SK-N-SH (cell line): ENCODE measurements around the gene MAGI2. TPM values are rescaled to one million over a fixed set of nuclear protein-coding genes. Genes with fewer than 3 reads are reported as not detected.
A peak's percentile ranks its signal among the peaks of the same experiment; 100 is the strongest.

ENCODE experiments used
- CTCF ChIA-PET: fragments of 300-600, 350-600 bp; formaldehyde crosslinking; extraction: SDS; loops from one replicate; lab custom pipeline; 2021; lab: Yijun Ruan, JAX
- POLR2A ChIA-PET: fragments of 350-600 bp; sonication (Branson Sonifier 250); formaldehyde crosslinking; extraction: SDS; loops from one replicate; lab custom pipeline; 2020; ENCODE audit warnings: antibody characterized with exemption, inconsistent platforms; lab: Yijun Ruan, JAX
- DNase-seq: peaks from one replicate; pipeline ENCODE4 v3.0.0; 2012
- H2AFZ ChIP-seq: fragments of 200-600 bp; sonication (generic); 2 replicates; pipeline ENCODE4 v1.8.1; 2016; ENCODE audit warnings: antibody characterized with exemption, mild to moderate bottlenecking, low read depth
- H3F3A ChIP-seq: fragments of 200-600 bp; sonication (generic); replicated peaks from 2 replicates; pipeline ENCODE3; 2016; ENCODE audit warnings: antibody characterized with exemption, mild to moderate bottlenecking; ENCODE audit not compliant: insufficient read depth
- H3K27ac ChIP-seq, 2 experiments: fragments of 200-500 bp in 1 of 2; fragments of 200-600 bp in 1 of 2; sonication (Bioruptor generic) in 1 of 2; sonication (generic), shearing (Covaris generic) in 1 of 2; 2 replicates each; pipeline versions ENCODE4 v1.5.1 to v1.6.1; 2014 to 2016; ENCODE audit warnings: low read depth in 2 of 2, inconsistent platforms in 1 of 2, low read length in 1 of 2, mild to moderate bottlenecking in 1 of 2, mixed read lengths in 1 of 2
- H3K27me3 ChIP-seq: fragments of 200-600 bp; sonication (generic), shearing (Covaris generic); 2 replicates; pipeline ENCODE4 v1.6.1; 2016; ENCODE audit warnings: mixed run types; ENCODE audit not compliant: insufficient read depth
- H3K36me3 ChIP-seq, 2 experiments: fragments of 200-500 bp in 1 of 2; fragments of 200-600 bp in 1 of 2; sonication (Bioruptor generic) in 1 of 2; sonication (generic) in 1 of 2; replicated peaks in 1 of 2; 2 replicates each; pipeline versions ENCODE3 to v1.5.1; 2014 to 2016; ENCODE audit warnings: low read length in 1 of 2, mild to moderate bottlenecking in 1 of 2; ENCODE audit not compliant: insufficient read depth in 2 of 2, control insufficient read depth in 1 of 2
- H3K4me1 ChIP-seq, 2 experiments: fragments of 200-500 bp in 1 of 2; fragments of 200-600 bp in 1 of 2; sonication (Bioruptor generic) in 1 of 2; sonication (generic), shearing (Covaris generic) in 1 of 2; 2 replicates each; pipeline versions ENCODE4 v1.5.1 to v1.6.1; 2014 to 2016; ENCODE audit warnings: low read depth in 1 of 2, low read length in 1 of 2, mixed run types in 1 of 2; ENCODE audit not compliant: insufficient read depth in 2 of 2, control insufficient read depth in 1 of 2
- H3K4me2 ChIP-seq: fragments of 200-600 bp; sonication (generic), shearing (Covaris generic); 2 replicates; pipeline ENCODE4 v1.6.1; 2017; ENCODE audit warnings: mixed run types
- H3K4me3 ChIP-seq, 2 experiments: fragments of 200-500 bp in 1 of 2; fragments of 200-600 bp in 1 of 2; sonication (Bioruptor generic) in 1 of 2; sonication (generic), shearing (Covaris generic) in 1 of 2; 2 replicates each; pipeline versions ENCODE4 v1.5.1 to v1.8.1; 2014 to 2016; ENCODE audit warnings: low read depth in 2 of 2, inconsistent platforms in 1 of 2, low read length in 1 of 2, mild to moderate bottlenecking in 1 of 2, mixed read lengths in 1 of 2, moderate library complexity in 1 of 2
- H3K79me2 ChIP-seq: fragments of 200-600 bp; sonication (generic); 2 replicates; pipeline ENCODE4 v1.8.1; 2017; ENCODE audit warnings: mild to moderate bottlenecking; ENCODE audit not compliant: insufficient read depth
- H3K9ac ChIP-seq: fragments of 200-600 bp; sonication (generic); 2 replicates; pipeline ENCODE4 v1.6.1; 2017; ENCODE audit warnings: mixed run types
- H3K9me2 ChIP-seq: fragments of 200-600 bp; sonication (generic); 2 replicates; pipeline ENCODE4 v1.6.1; 2017; ENCODE audit warnings: mixed run types
- H3K9me3 ChIP-seq: fragments of 200-600 bp; sonication (generic); 2 replicates; pipeline ENCODE4 v1.6.1; 2017; ENCODE audit warnings: mixed run types, mild to moderate bottlenecking, moderate library complexity
- H4K20me1 ChIP-seq: fragments of 200-600 bp; sonication (generic); 2 replicates; pipeline ENCODE4 v1.6.1; 2017; ENCODE audit warnings: mild to moderate bottlenecking, mixed run types; ENCODE audit not compliant: insufficient read depth
- CHD2 ChIP-seq: fragments of 150-350 bp; IDR thresholded peaks from 2 replicates; pipeline ENCODE4 v1.6.1; 2018; ENCODE audit warnings: low read length; ENCODE audit not compliant: partially characterized antibody
- EZH2phosphoT487 ChIP-seq: fragments of 200-600 bp; sonication (generic); IDR thresholded peaks from 2 replicates; pipeline ENCODE4 v1.6.1; 2017; ENCODE audit warnings: low read depth, mixed run types, mild to moderate bottlenecking, antibody characterized with exemption, moderate library complexity, borderline replicate concordance
- FOSL2 ChIP-seq: IDR thresholded peaks from 2 replicates; pipeline ENCODE4 v1.4.0; 2012; ENCODE audit warnings: low read depth, mild to moderate bottlenecking, moderate library complexity, borderline replicate concordance
- FOXM1 ChIP-seq: IDR thresholded peaks from 2 replicates; pipeline ENCODE4 v1.4.0; 2012; ENCODE audit warnings: low read depth, mild to moderate bottlenecking
- GABPA ChIP-seq: IDR thresholded peaks from 2 replicates; pipeline ENCODE4 v1.4.0; 2012; ENCODE audit warnings: low read depth, mild to moderate bottlenecking
- JUND ChIP-seq: IDR thresholded peaks from 2 replicates; pipeline ENCODE4 v1.4.0; 2012
- MAX ChIP-seq: IDR thresholded peaks from 2 replicates; pipeline ENCODE4 v1.4.0; 2012; ENCODE audit warnings: low read depth
- MXI1 ChIP-seq: IDR thresholded peaks from 2 replicates; pipeline ENCODE4 v1.6.1; 2012; ENCODE audit warnings: mild to moderate bottlenecking, low read depth, low read length, improper control_type of control experiment
- NFIC ChIP-seq: IDR thresholded peaks from 2 replicates; pipeline ENCODE4 v1.4.0; 2012; ENCODE audit warnings: borderline replicate concordance
- PBX3 ChIP-seq: IDR thresholded peaks from 2 replicates; pipeline ENCODE4; 2012
- POLR2AphosphoS5 ChIP-seq: IDR thresholded peaks from 2 replicates; pipeline ENCODE4 v1.6.1; 2012; ENCODE audit warnings: low read depth, low read length
- RXRA ChIP-seq: IDR thresholded peaks from 2 replicates; pipeline ENCODE4 v1.4.0; 2012; ENCODE audit warnings: low read depth, mild to moderate bottlenecking, borderline replicate concordance
- SMC3 ChIP-seq: IDR thresholded peaks from 2 replicates; pipeline ENCODE4 v1.6.1; 2012; ENCODE audit warnings: low read depth, low read length, improper control_type of control experiment
- YY1 ChIP-seq: IDR thresholded peaks from 2 replicates; pipeline ENCODE4 v1.4.0; 2012; ENCODE audit warnings: low read depth, mild to moderate bottlenecking
- WGBS: methylation state at CpG from one replicate; pipeline ENCODE4 v1.1.6; 2017; ENCODE audit warnings: low lambda C conversion rate; 5-methylcytosine and 5-hydroxymethylcytosine counted together
- polyA plus RNA-seq, 3 experiments: library from polyadenylated mRNA; depleted of rRNA; stranded (reverse); fragments of >200 nt; gene quantifications; 2 replicates each; pipeline ENCODE4 v1.2.3, GENCODE V29; 2012
- TF ChIP-seq, protein P1 (sequence below): IDR thresholded peaks from 2 replicates; pipeline ENCODE4 v1.6.1; 2012; ENCODE audit warnings: mild to moderate bottlenecking, low read depth, low read length, moderate library complexity

The MAGI2 gene
- polyA plus RNA-seq, 1 of the 3 experiments (the other 2 are of a cell fraction) = 1.1 TPM

GRCh38 chr7:79281426-79281825, 172.0 kb downstream of the MAGI2 start:
- Histone ChIP-seq H4K20me1 (no peaks in the 10 kb centered on the region), H3K4me2 (no peak overlapping the region), H2AFZ (0 out of 2 replicates have a peak overlapping the region, but pooled peaks have one; percentile 4), H3K27me3 (no peaks in the 10 kb centered on the region), H3K9me3 (no peaks in the 10 kb centered on the region), H3K4me1 (peaks cover 6 to 32% of the 10 kb centered on the region in 2 experiments), H3K79me2 (no peaks in the 10 kb centered on the region), H3K36me3 (no peaks in the 10 kb centered on the region), H3K9ac (no peak overlapping the region), H3K27ac (peak overlapping the region; percentile 48 to 72; a peak in 2 of 4 replicates), H3K9me2 (no peaks in the 10 kb centered on the region), H3F3A (peaks cover 28% of the 10 kb centered on the region), H3K4me3 (no peak overlapping the region)
- TF ChIP-seq FOXM1 (no peak), MXI1 (0 out of 2 replicates have a peak, but pooled peaks have one; percentile 13), NFIC (no peak), FOSL2 (no peak), RXRA (no peak), POLR2AphosphoS5 (no peak), YY1 (0 out of 2 replicates have a peak, but pooled peaks have one; percentile 22)
- POLR2A ChIA-PET = no interaction called here
- DNase-seq = no peak
- 49% methylated on average over 2 of the region's 2 CpGs for WGBS
- CTCF ChIA-PET = interaction anchor here (0.7 to 3.3 kb wide), 23 partner anchors 10 to 1340 kb away, joined by 3 to 28 read pairs (median 3); no protein-coding TSS in a partner anchor

DNA sequence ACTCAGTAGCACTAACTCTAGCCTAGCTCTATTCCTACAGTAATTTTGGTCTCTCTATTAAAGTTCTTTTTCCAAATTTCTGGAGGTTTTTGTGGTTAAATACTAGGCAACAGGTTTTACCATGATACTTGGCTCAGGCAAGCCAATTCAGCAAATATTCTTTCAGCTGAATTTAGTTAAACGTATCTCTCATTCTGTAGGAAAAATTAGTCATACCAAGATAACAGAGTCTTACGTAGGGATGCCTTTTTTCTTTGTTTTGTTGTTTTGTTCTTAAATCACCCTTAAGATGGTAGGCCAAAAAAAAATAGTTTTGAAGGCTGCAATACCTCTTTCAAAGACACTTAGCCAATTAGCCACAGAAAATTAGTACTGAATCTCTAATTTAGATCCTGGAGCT, 180.5 kb downstream of the MAGI2 start:
- Histone ChIP-seq H3K4me2 (no peak overlapping the region), H3K4me3 (no peak overlapping the region), H3K4me1 (no peaks in the 10 kb centered on the region; a peak in 2 of 4 replicates), H2AFZ (no peak overlapping the region), H3K9ac (no peak overlapping the region), H3K27me3 (no peaks in the 10 kb centered on the region), H3K36me3 (no peaks in the 10 kb centered on the region), H3K79me2 (no peaks in the 10 kb centered on the region), H3K27ac (no peak overlapping the region), H3F3A (no peaks in the 10 kb centered on the region), H3K9me3 (no peaks in the 10 kb centered on the region; the same call in 1 of the 2 replicates), H3K9me2 (no peaks in the 10 kb centered on the region), H4K20me1 (no peaks in the 10 kb centered on the region)
- WGBS = 76% methylated on average over 2 of the region's 2 CpGs
- CTCF ChIA-PET = interaction anchor here (0.7 to 3.2 kb wide), 8 partner anchors 9 to 775 kb away, joined by 4 to 28 read pairs (median 6); no protein-coding TSS in a partner anchor
- TF ChIP-seq EZH2phosphoT487 (no peak), FOXM1 (no peak), JUND (no peak), CHD2 (no peak), YY1 (no peak), PBX3 (no peak), FOSL2 (no peak), POLR2AphosphoS5 (no peak), SMC3 (no peak), MAX (no peak), GABPA (no peak)
- TF ChIP-seq, protein P1, sequence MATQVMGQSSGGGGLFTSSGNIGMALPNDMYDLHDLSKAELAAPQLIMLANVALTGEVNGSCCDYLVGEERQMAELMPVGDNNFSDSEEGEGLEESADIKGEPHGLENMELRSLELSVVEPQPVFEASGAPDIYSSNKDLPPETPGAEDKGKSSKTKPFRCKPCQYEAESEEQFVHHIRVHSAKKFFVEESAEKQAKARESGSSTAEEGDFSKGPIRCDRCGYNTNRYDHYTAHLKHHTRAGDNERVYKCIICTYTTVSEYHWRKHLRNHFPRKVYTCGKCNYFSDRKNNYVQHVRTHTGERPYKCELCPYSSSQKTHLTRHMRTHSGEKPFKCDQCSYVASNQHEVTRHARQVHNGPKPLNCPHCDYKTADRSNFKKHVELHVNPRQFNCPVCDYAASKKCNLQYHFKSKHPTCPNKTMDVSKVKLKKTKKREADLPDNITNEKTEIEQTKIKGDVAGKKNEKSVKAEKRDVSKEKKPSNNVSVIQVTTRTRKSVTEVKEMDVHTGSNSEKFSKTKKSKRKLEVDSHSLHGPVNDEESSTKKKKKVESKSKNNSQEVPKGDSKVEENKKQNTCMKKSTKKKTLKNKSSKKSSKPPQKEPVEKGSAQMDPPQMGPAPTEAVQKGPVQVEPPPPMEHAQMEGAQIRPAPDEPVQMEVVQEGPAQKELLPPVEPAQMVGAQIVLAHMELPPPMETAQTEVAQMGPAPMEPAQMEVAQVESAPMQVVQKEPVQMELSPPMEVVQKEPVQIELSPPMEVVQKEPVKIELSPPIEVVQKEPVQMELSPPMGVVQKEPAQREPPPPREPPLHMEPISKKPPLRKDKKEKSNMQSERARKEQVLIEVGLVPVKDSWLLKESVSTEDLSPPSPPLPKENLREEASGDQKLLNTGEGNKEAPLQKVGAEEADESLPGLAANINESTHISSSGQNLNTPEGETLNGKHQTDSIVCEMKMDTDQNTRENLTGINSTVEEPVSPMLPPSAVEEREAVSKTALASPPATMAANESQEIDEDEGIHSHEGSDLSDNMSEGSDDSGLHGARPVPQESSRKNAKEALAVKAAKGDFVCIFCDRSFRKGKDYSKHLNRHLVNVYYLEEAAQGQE = no peak
- no peak for DNase-seq
- POLR2A ChIA-PET = no interaction called here
